ENCODE results near the gene DYNLRB2.

GRCh38 chr16:80576343-80576912 is 35.6 kb downstream of the DYNLRB2 start:
- no peak for TF ChIP-seq RAD21 (IDR thresholded peaks at IDR 0.05; ENCODE audit: insufficient read depth, low read depth, low read length)
- no peak for TF ChIP-seq CTCF (IDR thresholded peaks at IDR 0.05 in 2 of 3, conservative IDR thresholded peaks at IDR 0.05 in 1 of 3; ENCODE audit: control insufficient read depth in 2 of 3, extremely low read depth in 1 of 3, insufficient read depth in 1 of 3, low read depth in 3 of 3, low read length in 3 of 3)
- no peak for TF ChIP-seq TAF1 (IDR thresholded peaks at IDR 0.05; ENCODE audit: borderline replicate concordance, low read depth, low read length)
